Measurements from ENCODE around the gene ME2. TPM values are rescaled to one million over a fixed set of nuclear protein-coding genes. Genes with fewer than 3 reads are reported as not detected.

ME2 gene
- total and polyA plus RNA-seq, 9 of the 15 experiments (the other 6 are each of a cell fraction or from before 2014, with no cell fraction given) = 12.3 to 54.4 (median 36.2) TPM

GRCh38 chr18:50933684-50934083 lies 54.8 kb downstream of the ME2 start (continued):
- TF ChIP-seq ADNP (tag; IDR thresholded peaks at IDR 0.05) = peak; percentile 24; the same call in 1 of the 2 replicates
- TF ChIP-seq DDX20 (tag; IDR thresholded peaks at IDR 0.05; ENCODE audit: low read depth) = no peak
- TF ChIP-seq ZZZ3 (IDR thresholded peaks at IDR 0.05) = no peak
- TF ChIP-seq MBD2 (IDR thresholded peaks at IDR 0.05; ENCODE audit: borderline replicate concordance, low read depth) = no peak
- no peak for TF ChIP-seq RUNX1 (IDR thresholded peaks at IDR 0.05; ENCODE audit: low read depth)
- no peak for TF ChIP-seq PRMT5 (CRISPR knock-in tag; IDR thresholded peaks at IDR 0.05)
- no peak for TF ChIP-seq ZNF146 (CRISPR knock-in tag; IDR thresholded peaks at IDR 0.05; ENCODE audit: unreplicated experiment)
- peak; percentile 35 for TF ChIP-seq CBFA2T2 (conservative IDR thresholded peaks at IDR 0.05)
- no peak for TF ChIP-seq HNRNPH1 (optimal IDR thresholded peaks at IDR 0.05; ENCODE audit: low read depth, low read length)
- TF ChIP-seq NFE2 (IDR thresholded peaks at IDR 0.05; ENCODE audit: low read depth) = no peak
- TF ChIP-seq ZSCAN29 (IDR thresholded peaks at IDR 0.05) = no peak
- TF ChIP-seq ZNF140 (CRISPR knock-in tag; IDR thresholded peaks at IDR 0.05) = no peak
- TF ChIP-seq CTCFL (IDR thresholded peaks at IDR 0.05; ENCODE audit: borderline replicate concordance, insufficient read depth, low read depth, low read length, poor library complexity, severe bottlenecking) = no peak
- TF ChIP-seq GABPA (tag; conservative IDR thresholded peaks at IDR 0.05; ENCODE audit: low read depth) = no peak
- TF ChIP-seq VEZF1 (CRISPR knock-in tag; IDR thresholded peaks at IDR 0.05) = no peak
- peak; percentile 35; the same call in 1 of the 2 replicates for TF ChIP-seq ZNF592 (IDR thresholded peaks at IDR 0.05)
- no peak for TF ChIP-seq CSDE1 (IDR thresholded peaks at IDR 0.05)
- TF ChIP-seq DMBX1 (CRISPR knock-in tag; IDR thresholded peaks at IDR 0.05; ENCODE audit: borderline replicate concordance) = 0 out of 2 replicates have a peak, but pooled peaks have one; percentile 20
- no peak for TF ChIP-seq TFAM (CRISPR knock-in tag; conservative IDR thresholded peaks at IDR 0.05)
- TF ChIP-seq POLR2B (IDR thresholded peaks at IDR 0.05; ENCODE audit: low read depth, partially characterized antibody) = no peak
- 0 out of 2 replicates have a peak, but pooled peaks have one; percentile 13 for TF ChIP-seq EP400 (IDR thresholded peaks at IDR 0.05)
- 0 out of 2 replicates have a peak, but pooled peaks have one; percentile 27 for TF ChIP-seq NCOR1 (IDR thresholded peaks at IDR 0.05)
- TF ChIP-seq CBFA2T3 (IDR thresholded peaks at IDR 0.05) = peak; percentile 58
- TF ChIP-seq HNRNPL (IDR thresholded peaks at IDR 0.05; ENCODE audit: low read depth, low read length) = no peak
- no peak for TF ChIP-seq ELF2 (CRISPR knock-in tag; IDR thresholded peaks at IDR 0.05)

Measured in K562 (cell line).